Activated CD4-positive, alpha-beta T cell treated with anti-CD3 and anti-CD28 coated beads, Interleukin-2, amount 50 U/mL, for 1 hour (primary cell): ENCODE results near the gene IFNL1.
"Not testable (repeated sequence)": the region's sequence is repeated elsewhere in the genome, so short reads cannot be mapped to it uniquely, and the experiment has no call there.

Experiments
- DNase-seq: peaks from one replicate; pipeline ENCODE4 v3.0.0-alpha.2; 2020

IFNL1 gene

GRCh38 chr19:39334444-39334976 is 38.3 kb downstream of the IFNL1 start:
- DNase-seq = no peak

GRCh38 chr19:39335168-39335548 is 39.0 kb downstream of the IFNL1 start:
- no peak for DNase-seq

GRCh38 chr19:39336483-39336882 is 40.3 kb downstream of the IFNL1 start:
- no peak for DNase-seq

- no peak for DNase-seq
These were observed 43.5 kb downstream of the IFNL1 start for GRCh38 chr19:39339674-39340073.

- DNase-seq = not testable (repeated sequence)
These were observed 43.9 kb downstream of the IFNL1 start for GRCh38 chr19:39340156-39340555.

- no peak for DNase-seq
These were observed 45.0 kb downstream of the IFNL1 start for GRCh38 chr19:39341129-39341718.

- DNase-seq = peak; percentile 99
These were observed 45.8 kb downstream of the IFNL1 start, which contains the start of gene SAMD4B for GRCh38 chr19:39341719-39342604. SAMD4B (plus strand) TSS chr19:39342421; CDS start chr19:39356894, 14,473 bp downstream.

GRCh38 chr19:39342647-39343305 is 46.6 kb downstream of the IFNL1 start:
- DNase-seq = no peak

- no peak for DNase-seq
These were observed 49.7 kb downstream of the IFNL1 start for GRCh38 chr19:39345956-39346355.

GRCh38 chr19:39347332-39348164 is 51.3 kb downstream of the IFNL1 start:
- DNase-seq = no peak
